Measurements from ENCODE around the gene CCT5.
A peak's percentile ranks its signal among the peaks of the same experiment; 100 is the strongest.
"Not testable (repeated sequence)": the region's sequence is repeated elsewhere in the genome, so short reads cannot be mapped to it uniquely, and the experiment has no call there.

CCT5 gene

GRCh38 chr5:10246761-10247160 lies 3.3 kb upstream of the CCT5 start:
- no peak for DNase-seq (ENCODE audit: low spot score)

GRCh38 chr5:10247217-10247616 lies 2.9 kb upstream of the CCT5 start:
- not testable (repeated sequence) for DNase-seq (ENCODE audit: low spot score)

DNA sequence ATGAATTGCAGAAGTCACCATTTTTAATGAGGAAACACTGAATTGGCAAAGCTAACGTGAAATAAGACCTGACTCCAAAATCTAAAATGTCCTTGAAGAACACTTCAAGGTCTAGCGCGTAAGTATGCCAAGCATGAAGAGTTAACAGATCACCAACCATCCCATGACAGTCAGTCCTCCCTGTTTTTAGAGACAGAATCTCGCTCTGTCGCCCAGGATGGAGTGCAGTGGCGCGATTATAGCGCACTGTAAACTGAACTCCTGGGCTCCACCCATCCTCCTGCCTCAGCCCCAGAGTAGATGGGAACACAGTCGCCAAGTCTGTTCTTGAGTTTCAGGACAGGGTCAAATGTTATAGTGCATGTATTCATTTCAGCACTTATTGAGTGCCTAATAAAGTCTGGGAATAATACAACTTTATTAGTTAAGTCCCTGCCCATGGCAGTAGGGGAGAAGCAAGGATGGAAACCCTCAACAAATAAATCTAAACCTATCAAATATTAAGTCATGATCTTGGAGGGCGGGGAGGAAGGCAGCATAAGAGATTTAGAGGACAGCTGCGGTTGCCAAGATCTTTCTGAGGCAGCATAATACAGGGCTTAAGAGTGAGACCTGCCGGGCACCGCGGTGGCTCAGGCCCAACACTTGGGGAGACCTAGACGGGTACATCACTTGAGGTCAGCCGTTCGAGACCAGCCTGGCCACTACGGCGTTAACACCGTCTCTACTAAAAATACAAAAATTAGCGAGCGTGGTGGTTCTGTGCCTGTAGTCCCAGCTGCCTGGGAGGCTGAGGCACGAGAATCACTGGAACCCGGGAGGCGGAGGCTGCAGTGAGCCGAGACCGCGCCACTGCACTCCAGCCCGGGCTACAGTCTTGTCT lies 1.5 kb upstream of the CCT5 start:
- no peak for DNase-seq (ENCODE audit: low spot score)

- DNase-seq (ENCODE audit: low spot score), result peak; percentile 10
Observed at GRCh38 chr5:10250806-10251276, 761 bp downstream of the CCT5 start.

DNA sequence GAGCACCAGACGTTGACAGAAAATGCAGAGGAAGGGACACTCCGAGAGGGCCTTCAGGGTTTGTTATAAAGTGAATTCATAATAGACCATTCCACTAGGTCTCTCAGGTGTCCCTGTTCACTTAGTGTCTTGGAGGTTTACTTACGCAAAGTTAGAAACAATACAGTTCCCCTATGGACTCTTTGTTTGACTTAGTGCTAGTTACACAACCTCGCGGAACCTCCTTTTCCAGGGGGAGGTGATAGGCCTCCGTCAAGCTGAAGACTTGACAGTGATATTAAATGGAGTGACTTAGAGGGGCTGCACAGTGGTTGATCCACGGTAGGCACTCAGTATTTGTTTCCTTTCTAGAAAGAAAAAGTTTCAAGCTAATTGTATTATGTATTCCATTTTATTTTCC lies 1.3 kb downstream of the CCT5 start:
- no peak for DNase-seq (ENCODE audit: low spot score)

DNA sequence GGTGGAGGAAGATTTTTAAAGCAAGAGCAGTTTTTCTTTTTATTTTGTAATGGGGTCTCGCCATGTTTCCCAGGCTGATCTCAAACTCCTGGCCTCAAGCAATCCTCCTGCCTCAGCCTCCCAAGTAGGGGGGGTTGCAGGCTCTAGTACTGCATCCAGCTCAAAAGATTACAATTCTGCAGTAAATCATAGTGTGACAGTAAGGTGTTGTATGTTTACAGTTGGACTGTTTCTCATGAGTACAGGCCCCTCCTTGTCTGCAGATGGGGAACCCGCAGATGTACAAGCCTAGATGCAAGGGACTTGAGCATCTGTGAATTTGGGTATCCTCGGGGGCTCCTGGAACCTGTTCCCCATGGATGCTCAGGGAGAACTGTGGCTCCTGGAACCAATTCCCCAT lies 3.3 kb downstream of the CCT5 start:
- no peak for DNase-seq (ENCODE audit: low spot score)

- DNase-seq (ENCODE audit: low spot score), result no peak
Observed at GRCh38 chr5:10254686-10255085, 4.6 kb downstream of the CCT5 start.

DNA sequence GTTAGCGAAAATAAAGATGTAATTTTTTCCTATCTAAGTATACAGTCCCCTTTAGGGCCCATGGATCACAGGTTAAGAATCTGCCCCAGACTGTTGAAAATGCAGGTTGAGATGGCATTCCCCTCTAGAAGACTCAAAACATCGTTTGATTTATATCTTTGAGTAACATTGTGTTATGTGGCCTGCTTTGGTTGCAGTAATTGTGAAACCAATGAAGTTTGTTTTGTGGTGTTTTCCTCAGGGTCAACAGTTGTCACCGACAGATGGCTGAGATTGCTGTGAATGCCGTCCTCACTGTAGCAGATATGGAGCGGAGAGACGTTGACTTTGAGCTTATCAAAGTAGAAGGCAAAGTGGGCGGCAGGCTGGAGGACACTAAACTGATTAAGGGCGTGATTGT lies 7.8 kb downstream of the CCT5 start:
- DNase-seq (ENCODE audit: low spot score), result no peak

- DNase-seq (ENCODE audit: low spot score), result no peak
Observed at GRCh38 chr5:10259899-10260298, 9.8 kb downstream of the CCT5 start.

GRCh38 chr5:10261065-10261464 lies 11.0 kb downstream of the CCT5 start:
- DNase-seq (ENCODE audit: low spot score), result no peak

DNA sequence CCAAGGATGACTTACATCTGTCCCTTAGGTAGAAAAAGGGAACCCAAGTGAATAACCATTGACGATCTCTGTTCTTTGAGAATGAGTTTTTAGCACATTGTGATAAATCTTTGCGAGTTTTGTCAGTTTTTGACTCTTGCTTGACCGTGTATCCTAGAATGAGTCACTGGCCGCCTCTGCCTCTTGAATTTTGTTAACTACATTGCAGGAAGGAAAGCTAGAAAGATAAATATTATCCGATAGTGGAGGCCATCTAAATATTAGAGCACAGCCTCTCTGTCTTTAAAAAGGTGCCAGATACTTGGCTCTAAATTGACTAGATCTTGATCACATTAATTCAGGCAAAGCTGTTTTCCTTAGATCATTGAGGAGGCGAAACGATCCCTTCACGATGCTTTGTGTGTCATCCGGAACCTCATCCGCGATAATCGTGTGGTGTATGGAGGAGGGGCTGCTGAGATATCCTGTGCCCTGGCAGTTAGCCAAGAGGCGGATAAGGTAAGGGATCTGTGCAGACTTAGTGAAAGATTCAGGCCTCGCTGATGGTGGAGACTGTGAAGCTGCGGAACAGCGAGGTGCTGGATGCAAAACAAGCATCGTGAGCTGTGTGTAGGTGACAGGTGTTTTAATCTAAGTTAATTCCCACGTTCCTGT lies 12.2 kb downstream of the CCT5 start:
- DNase-seq (ENCODE audit: low spot score), result no peak

- no peak for DNase-seq (ENCODE audit: low spot score)
Observed at GRCh38 chr5:10262995-10263394, 12.9 kb downstream of the CCT5 start.

DNA sequence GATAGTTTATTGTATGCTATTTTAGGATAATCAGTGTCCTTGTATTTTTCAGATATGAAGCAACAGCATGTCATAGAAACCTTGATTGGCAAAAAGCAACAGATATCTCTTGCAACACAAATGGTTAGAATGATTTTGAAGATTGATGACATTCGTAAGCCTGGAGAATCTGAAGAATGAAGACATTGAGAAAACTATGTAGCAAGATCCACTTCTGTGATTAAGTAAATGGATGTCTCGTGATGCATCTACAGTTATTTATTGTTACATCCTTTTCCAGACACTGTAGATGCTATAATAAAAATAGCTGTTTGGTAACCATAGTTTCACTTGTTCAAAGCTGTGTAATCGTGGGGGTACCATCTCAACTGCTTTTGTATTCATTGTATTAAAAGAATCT lies 14.5 kb downstream of the CCT5 start:
- DNase-seq (ENCODE audit: low spot score), result no peak

GRCh38 chr5:10265245-10266109 lies 15.4 kb downstream of the CCT5 start:
- no peak for DNase-seq (ENCODE audit: low spot score)

DNA sequence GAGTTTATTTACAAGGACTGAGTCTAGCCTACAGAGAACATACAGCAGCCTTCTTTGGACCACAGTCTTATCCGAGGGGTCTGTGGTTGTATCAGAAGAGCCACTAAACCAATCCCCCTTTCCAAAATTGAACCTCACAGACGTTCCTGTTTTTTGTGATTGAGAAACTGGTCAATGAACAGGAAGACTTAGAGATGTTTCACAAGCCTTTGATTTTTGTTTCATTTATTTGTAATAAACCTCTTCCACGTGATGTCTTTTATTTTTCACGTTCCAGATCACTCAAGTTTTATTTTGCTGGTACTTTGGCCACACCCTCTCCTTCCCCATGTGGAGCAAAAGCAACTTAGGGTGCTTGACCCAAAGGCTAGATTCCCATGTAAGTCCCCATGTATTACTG lies 16.1 kb downstream of the CCT5 start:
- DNase-seq (ENCODE audit: low spot score), result no peak

DNA sequence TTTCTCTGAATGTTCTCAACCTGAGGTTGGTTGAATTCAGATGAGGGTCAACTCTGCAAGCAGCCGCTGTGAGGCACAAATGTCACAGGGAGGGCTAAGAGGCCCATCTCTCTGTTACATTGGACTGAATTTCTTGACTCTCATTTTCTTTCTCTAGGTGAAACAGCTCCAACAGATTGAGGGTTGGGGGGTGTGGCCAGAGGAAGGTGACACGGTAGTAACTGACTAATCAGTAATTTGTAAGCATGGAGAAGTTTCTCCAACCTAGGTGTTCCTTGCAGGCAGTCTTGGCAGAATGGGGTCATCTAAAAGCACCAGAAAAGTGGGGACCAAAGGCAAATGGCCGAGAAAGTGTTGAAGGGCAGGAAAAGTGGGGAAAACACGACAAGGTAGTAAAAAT lies 16.8 kb downstream of the CCT5 start:
- DNase-seq (ENCODE audit: low spot score), result no peak

- DNase-seq (ENCODE audit: low spot score), result no peak
Observed at GRCh38 chr5:10268100-10268499, 18.0 kb downstream of the CCT5 start.

GRCh38 chr5:10272053-10272874 lies 22.2 kb downstream of the CCT5 start:
- no peak for DNase-seq (ENCODE audit: low spot score)

DNA sequence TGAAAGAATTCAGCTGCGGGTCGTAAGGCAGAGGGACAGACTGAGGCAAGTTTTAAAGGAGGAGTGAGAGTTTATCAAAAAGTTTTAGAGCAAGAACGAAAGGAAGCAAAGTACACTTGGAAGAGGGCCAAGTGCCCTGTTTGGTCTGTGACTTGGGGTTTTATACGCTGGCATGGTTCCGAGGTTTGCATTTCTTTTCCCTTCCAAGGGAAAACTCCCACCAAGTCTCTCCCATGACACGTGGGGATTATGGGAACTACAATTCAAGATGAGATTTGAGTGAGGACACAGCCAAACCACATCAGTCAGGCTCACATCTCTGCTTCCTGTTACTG lies 22.8 kb downstream of the CCT5 start:
- DNase-seq (ENCODE audit: low spot score), result not testable (repeated sequence)

GRCh38 chr5:10275460-10275859 lies 25.4 kb downstream of the CCT5 start:
- DNase-seq (ENCODE audit: low spot score), result no peak

- DNase-seq (ENCODE audit: low spot score), result no peak
Observed at GRCh38 chr5:10275991-10276390, 25.9 kb downstream of the CCT5 start.

GRCh38 chr5:10276691-10277090 lies 26.6 kb downstream of the CCT5 start:
- DNase-seq (ENCODE audit: low spot score), result no peak
